ENCODE data around the gene MOV10L1. TPM values are rescaled to one million over a fixed set of nuclear protein-coding genes. Genes with fewer than 3 reads are reported as not detected.

MOV10L1 gene
- total RNA-seq, 1 donor from 2014 or later, result 0.78 TPM

- no peak for DNase-seq
Measured at GRCh38 chr22:50177537-50178470, 88.0 kb downstream of the MOV10L1 start.

- DNase-seq, result no peak
Measured at GRCh38 chr22:50178471-50178864, 88.7 kb downstream of the MOV10L1 start.

GRCh38 chr22:50178871-50179869 is 89.4 kb downstream of the MOV10L1 start:
- no peak for DNase-seq

GRCh38 chr22:50179937-50180726 is 90.3 kb downstream of the MOV10L1 start:
- no peak for DNase-seq

- no peak for DNase-seq
Measured at GRCh38 chr22:50180727-50181521, 91.1 kb downstream of the MOV10L1 start.

- DNase-seq, result no peak
Measured at GRCh38 chr22:50182176-50183081, 92.6 kb downstream of the MOV10L1 start.

- DNase-seq, result no peak
Measured at GRCh38 chr22:50183141-50183971, 93.5 kb downstream of the MOV10L1 start.

- DNase-seq, result no peak
Measured at GRCh38 chr22:50184004-50184901, 94.4 kb downstream of the MOV10L1 start.

- DNase-seq, result no peak
Measured at GRCh38 chr22:50184902-50185374, 95.1 kb downstream of the MOV10L1 start.

- peak; percentile 88 for DNase-seq
Measured at GRCh38 chr22:50185375-50186087, 95.7 kb downstream of the MOV10L1 start, which contains the start of gene TRABD. Gene TRABD, plus strand, starts transcription at chr22:50185913. Its CDS starts 7,148 bp downstream, at chr22:50193061.

GRCh38 chr22:50186181-50186714 is 96.4 kb downstream of the MOV10L1 start:
- no peak for DNase-seq

GRCh38 chr22:50186761-50187523 is 97.1 kb downstream of the MOV10L1 start:
- DNase-seq, result no peak

GRCh38 chr22:50188356-50188755 is 98.5 kb downstream of the MOV10L1 start:
- DNase-seq, result no peak

- DNase-seq, result no peak
Measured at GRCh38 chr22:50189184-50189848, 99.5 kb downstream of the MOV10L1 start.

- no peak for DNase-seq
Measured at GRCh38 chr22:50189849-50190181, 100.0 kb downstream of the MOV10L1 start.
